ENCODE results near the gene KIAA1549. TPM values are rescaled to one million over a fixed set of nuclear protein-coding genes. Genes with fewer than 3 reads are reported as not detected.

The KIAA1549 gene
- total and polyA plus RNA-seq, 2 donors (not counting 1 experiment from before 2014, with no cell fraction given): under 0.01 to 0.52 TPM

DNA sequence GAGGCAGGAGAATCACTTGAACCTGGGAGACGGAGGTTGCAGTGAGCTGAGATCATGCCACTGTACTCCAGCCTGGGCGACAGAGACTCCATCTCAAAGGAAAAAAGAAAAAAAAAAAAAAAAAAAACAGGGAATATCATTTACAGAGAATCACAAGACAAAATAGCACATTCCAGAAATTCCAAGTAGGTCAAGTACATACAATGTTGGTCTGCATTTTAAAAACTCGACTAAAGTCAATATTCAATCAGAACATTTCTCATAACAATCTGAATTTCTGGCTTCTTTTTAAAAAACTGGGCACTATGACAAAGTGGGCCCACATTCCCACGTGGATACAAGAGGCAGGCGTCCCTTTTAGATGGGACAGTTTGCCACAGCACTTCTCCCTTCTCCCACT lies 41.9 kb upstream of the KIAA1549 start:
- no peaks in the 10 kb centered on the region for H3K4me1 Mint-ChIP-seq
- H3K27ac Mint-ChIP-seq: no peak overlapping the region
- POLR2A ChIA-PET: interaction anchor here (0.6 kb wide), 1 partner anchor 28 kb away, joined by 3 read pairs; no protein-coding TSS in a partner anchor
- Histone ChIP-seq H3K4me3 (ENCODE audit: control extremely low read depth in 1 of 5, extremely low read depth in 1 of 5, insufficient read depth in 1 of 5, low read depth in 2 of 5, low read length in 4 of 5) (no peak overlapping the region), H3K79me2 (ENCODE audit: control insufficient read depth, insufficient read depth, low read length) (no peaks in the 10 kb centered on the region), H3K4me2 (replicated peaks; ENCODE audit: low read depth, low read length, poor library complexity, severe bottlenecking) (no peak overlapping the region), H3K36me3 (replicated peaks in 1 of 2; ENCODE audit: control extremely low read depth in 1 of 2, control insufficient read depth in 1 of 2, extremely low read depth in 1 of 2, insufficient read depth in 2 of 2, low read length in 1 of 2) (no peaks in the 10 kb centered on the region), H3K27me3 (replicated peaks in 1 of 4; ENCODE audit: control extremely low read depth in 1 of 4, control insufficient read depth in 3 of 4, insufficient read depth in 4 of 4, low read length in 3 of 4) (no peaks in the 10 kb centered on the region), H3K9ac (ENCODE audit: low read length) (no peak overlapping the region), H3K4me1 (ENCODE audit: control insufficient read depth in 2 of 2, insufficient read depth in 2 of 2, low read length in 2 of 2) (no peaks in the 10 kb centered on the region), H3K27ac (ENCODE audit: low read length in 2 of 2) (no peak overlapping the region), H3K9me3 (ENCODE audit: control extremely low read depth in 1 of 3, control insufficient read depth in 2 of 3, insufficient read depth in 1 of 3, low read length in 2 of 3) (no peaks in the 10 kb centered on the region), H2AFZ (ENCODE audit: insufficient read depth, low read depth, low read length, poor library complexity, severe bottlenecking) (no peak overlapping the region), H4K20me1 (ENCODE audit: control insufficient read depth, insufficient read depth, low read length, poor library complexity, severe bottlenecking) (no peaks in the 10 kb centered on the region)
- ATAC-seq (ENCODE audit: low read depth) (no peak), DNase-seq (no peak)
- 100% methylated on average over 3 of the region's 5 CpGs for WGBS (ENCODE audit: insufficient coverage)
- TF ChIP-seq EZH2 (IDR thresholded peaks at IDR 0.05; ENCODE audit: borderline replicate concordance, insufficient read depth, low read depth, low read length, poor library complexity, severe bottlenecking): no peak
- TF ChIP-seq, protein P1, sequence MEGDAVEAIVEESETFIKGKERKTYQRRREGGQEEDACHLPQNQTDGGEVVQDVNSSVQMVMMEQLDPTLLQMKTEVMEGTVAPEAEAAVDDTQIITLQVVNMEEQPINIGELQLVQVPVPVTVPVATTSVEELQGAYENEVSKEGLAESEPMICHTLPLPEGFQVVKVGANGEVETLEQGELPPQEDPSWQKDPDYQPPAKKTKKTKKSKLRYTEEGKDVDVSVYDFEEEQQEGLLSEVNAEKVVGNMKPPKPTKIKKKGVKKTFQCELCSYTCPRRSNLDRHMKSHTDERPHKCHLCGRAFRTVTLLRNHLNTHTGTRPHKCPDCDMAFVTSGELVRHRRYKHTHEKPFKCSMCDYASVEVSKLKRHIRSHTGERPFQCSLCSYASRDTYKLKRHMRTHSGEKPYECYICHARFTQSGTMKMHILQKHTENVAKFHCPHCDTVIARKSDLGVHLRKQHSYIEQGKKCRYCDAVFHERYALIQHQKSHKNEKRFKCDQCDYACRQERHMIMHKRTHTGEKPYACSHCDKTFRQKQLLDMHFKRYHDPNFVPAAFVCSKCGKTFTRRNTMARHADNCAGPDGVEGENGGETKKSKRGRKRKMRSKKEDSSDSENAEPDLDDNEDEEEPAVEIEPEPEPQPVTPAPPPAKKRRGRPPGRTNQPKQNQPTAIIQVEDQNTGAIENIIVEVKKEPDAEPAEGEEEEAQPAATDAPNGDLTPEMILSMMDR (IDR thresholded peaks at IDR 0.05): no peak
- CTCF ChIA-PET: no interaction called here
- no peaks in the 10 kb centered on the region for H3K9me3 Mint-ChIP-seq (ENCODE audit: insufficient read depth)
- intact Hi-C loops (cut with micrococcal nuclease): no loop called here
- no peaks in the 10 kb centered on the region for H3K27me3 Mint-ChIP-seq
- no peak overlapping the region for H3K4me3 Mint-ChIP-seq

DNA sequence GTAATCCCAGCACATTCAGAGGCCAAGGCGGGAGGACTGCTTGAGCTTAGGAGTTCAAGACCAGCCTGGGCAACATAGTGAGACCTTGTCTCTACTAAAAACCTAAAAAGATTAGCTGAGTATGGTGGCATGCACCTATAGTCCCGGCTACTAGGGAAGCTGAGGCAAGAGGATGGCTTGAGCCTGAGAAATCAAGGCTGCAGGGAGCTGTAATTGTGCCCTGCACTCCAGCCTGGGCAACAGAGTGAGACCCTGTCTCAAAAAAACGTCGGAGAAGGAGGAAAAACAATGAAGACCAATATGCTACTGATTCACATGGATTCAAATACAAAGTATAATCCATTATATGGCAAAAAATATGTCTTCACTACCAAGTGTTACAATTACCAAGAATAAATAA lies 41.1 kb upstream of the KIAA1549 start:
- no peak overlapping the region for H3K9ac ChIP-seq (ENCODE audit: low read length)
- H3K36me3 ChIP-seq (replicated peaks in 1 of 2; ENCODE audit: control extremely low read depth in 1 of 2, control insufficient read depth in 1 of 2, extremely low read depth in 1 of 2, insufficient read depth in 2 of 2, low read length in 1 of 2): no peaks in the 10 kb centered on the region
- H3K9me3 ChIP-seq (ENCODE audit: control extremely low read depth in 1 of 3, control insufficient read depth in 2 of 3, insufficient read depth in 1 of 3, low read length in 2 of 3): no peaks in the 10 kb centered on the region
- Mint-ChIP-seq H3K27me3 (no peaks in the 10 kb centered on the region), H3K4me3 (no peak overlapping the region), H3K9me3 (ENCODE audit: insufficient read depth) (no peaks in the 10 kb centered on the region), H3K27ac (no peak overlapping the region), H3K4me1 (peaks cover under 1% of the 10 kb centered on the region)
- 100% methylated on average over 1 of the region's 4 CpGs for WGBS (ENCODE audit: insufficient coverage)
- no peak overlapping the region for H3K27ac ChIP-seq (ENCODE audit: low read length in 2 of 2)
- ChIA-PET CTCF (no interaction called here), POLR2A (interaction anchor here (0.6 kb wide), 1 partner anchor 29 kb away, joined by 3 read pairs; no protein-coding TSS in a partner anchor)
- H3K79me2 ChIP-seq (ENCODE audit: control insufficient read depth, insufficient read depth, low read length): no peaks in the 10 kb centered on the region
- intact Hi-C loops (cut with micrococcal nuclease): no loop called here
- no peaks in the 10 kb centered on the region for H4K20me1 ChIP-seq (ENCODE audit: control insufficient read depth, insufficient read depth, low read length, poor library complexity, severe bottlenecking)
- H2AFZ ChIP-seq (ENCODE audit: insufficient read depth, low read depth, low read length, poor library complexity, severe bottlenecking): no peak overlapping the region
- no peak overlapping the region for H3K4me3 ChIP-seq (ENCODE audit: control extremely low read depth in 1 of 5, extremely low read depth in 1 of 5, insufficient read depth in 1 of 5, low read depth in 2 of 5, low read length in 4 of 5)
- no peak overlapping the region for H3K4me2 ChIP-seq (replicated peaks; ENCODE audit: low read depth, low read length, poor library complexity, severe bottlenecking)
- peaks cover 0 to under 1% of the 10 kb centered on the region in 2 donors for H3K4me1 ChIP-seq (ENCODE audit: control insufficient read depth in 2 of 2, insufficient read depth in 2 of 2, low read length in 2 of 2)
- TF ChIP-seq, protein P1 (IDR thresholded peaks at IDR 0.05): no peak
- TF ChIP-seq EZH2 (IDR thresholded peaks at IDR 0.05; ENCODE audit: borderline replicate concordance, insufficient read depth, low read depth, low read length, poor library complexity, severe bottlenecking): no peak
- DNase-seq (no peak), ATAC-seq (ENCODE audit: low read depth) (no peak)
- H3K27me3 ChIP-seq (replicated peaks in 1 of 4; ENCODE audit: control extremely low read depth in 1 of 4, control insufficient read depth in 3 of 4, insufficient read depth in 4 of 4, low read length in 3 of 4): no peaks in the 10 kb centered on the region

Data from B cell (primary cell).